ENCODE results near the gene OR7G3. TPM values are rescaled to one million over a fixed set of nuclear protein-coding genes. Genes with fewer than 3 reads are reported as not detected.

Gene OR7G3
- total and polyA plus RNA-seq, 2 donors (not counting 1 experiment from before 2014, with no cell fraction given), result not detected

GRCh38 chr19:9159891-9160290, 33.1 kb upstream of the OR7G3 start:
- Histone ChIP-seq H3K9me3 (ENCODE audit: control extremely low read depth in 1 of 3, control insufficient read depth in 2 of 3, insufficient read depth in 1 of 3, low read length in 2 of 3) (peaks cover 0 to 47% (median 6%) of the 10 kb centered on the region in 3 donors), H3K79me2 (ENCODE audit: control insufficient read depth, insufficient read depth, low read length) (peaks cover 63% of the 10 kb centered on the region), H2AFZ (ENCODE audit: insufficient read depth, low read depth, low read length, poor library complexity, severe bottlenecking) (no peak overlapping the region), H4K20me1 (ENCODE audit: control insufficient read depth, insufficient read depth, low read length, poor library complexity, severe bottlenecking) (no peaks in the 10 kb centered on the region), H3K27ac (ENCODE audit: low read length in 2 of 2) (no peak overlapping the region), H3K36me3 (replicated peaks in 1 of 2; ENCODE audit: control extremely low read depth in 1 of 2, control insufficient read depth in 1 of 2, extremely low read depth in 1 of 2, insufficient read depth in 2 of 2, low read length in 1 of 2) (peaks cover 4 to 77% of the 10 kb centered on the region in 2 experiments), H3K9ac (ENCODE audit: low read length) (no peak overlapping the region), H3K4me1 (ENCODE audit: control insufficient read depth in 2 of 2, insufficient read depth in 2 of 2, low read length in 2 of 2) (peaks cover 25 to 29% of the 10 kb centered on the region in 2 donors), H3K27me3 (replicated peaks in 1 of 4; ENCODE audit: control extremely low read depth in 1 of 4, control insufficient read depth in 3 of 4, insufficient read depth in 4 of 4, low read length in 3 of 4) (no peaks in the 10 kb centered on the region), H3K4me3 (ENCODE audit: control extremely low read depth in 1 of 5, extremely low read depth in 1 of 5, insufficient read depth in 1 of 5, low read depth in 2 of 5, low read length in 4 of 5) (no peak overlapping the region), H3K4me2 (replicated peaks; ENCODE audit: low read depth, low read length, poor library complexity, severe bottlenecking) (no peak overlapping the region)
- POLR2A ChIA-PET, result no interaction called here
- no peak overlapping the region for H3K27ac Mint-ChIP-seq
- CTCF ChIA-PET, result no interaction called here
- intact Hi-C loops (cut with micrococcal nuclease), result no loop called here
- peaks cover 28% of the 10 kb centered on the region for H3K4me1 Mint-ChIP-seq
- TF ChIP-seq EZH2 (IDR thresholded peaks at IDR 0.05; ENCODE audit: borderline replicate concordance, insufficient read depth, low read depth, low read length, poor library complexity, severe bottlenecking) (no peak), CTCF (IDR thresholded peaks at IDR 0.05) (no peak)
- H3K9me3 Mint-ChIP-seq (ENCODE audit: insufficient read depth), result no peaks in the 10 kb centered on the region
- ATAC-seq (ENCODE audit: low read depth) (no peak), DNase-seq (no peak)
- over 99% methylated on average over 13 of the region's 13 CpGs for whole genome bisulfite sequencing (ENCODE audit: insufficient coverage)
- H3K27me3 Mint-ChIP-seq, result no peaks in the 10 kb centered on the region
- H3K4me3 Mint-ChIP-seq, result no peak overlapping the region

GRCh38 chr19:9156304-9156703, 29.6 kb upstream of the OR7G3 start:
- peak overlapping the region; percentile 64 for H3K4me3 Mint-ChIP-seq
- no peaks in the 10 kb centered on the region for H3K27me3 Mint-ChIP-seq
- intact Hi-C loops (cut with micrococcal nuclease), result no loop called here
- Histone ChIP-seq H3K27me3 (replicated peaks in 1 of 4; ENCODE audit: control extremely low read depth in 1 of 4, control insufficient read depth in 3 of 4, insufficient read depth in 4 of 4, low read length in 3 of 4) (no peaks in the 10 kb centered on the region), H3K9ac (ENCODE audit: low read length) (peak overlapping the region; percentile 36), H4K20me1 (ENCODE audit: control insufficient read depth, insufficient read depth, low read length, poor library complexity, severe bottlenecking) (peaks cover 17% of the 10 kb centered on the region), H3K36me3 (replicated peaks in 1 of 2; ENCODE audit: control extremely low read depth in 1 of 2, control insufficient read depth in 1 of 2, extremely low read depth in 1 of 2, insufficient read depth in 2 of 2, low read length in 1 of 2) (peaks cover 4 to 57% of the 10 kb centered on the region in 2 experiments), H2AFZ (ENCODE audit: insufficient read depth, low read depth, low read length, poor library complexity, severe bottlenecking) (no peak overlapping the region), H3K4me3 (ENCODE audit: control extremely low read depth in 1 of 5, extremely low read depth in 1 of 5, insufficient read depth in 1 of 5, low read depth in 2 of 5, low read length in 4 of 5) (peak overlapping the region in 3 of 5 experiments; percentile 5 to 35 (median 11)), H3K4me1 (ENCODE audit: control insufficient read depth in 2 of 2, insufficient read depth in 2 of 2, low read length in 2 of 2) (peaks cover 27 to 29% of the 10 kb centered on the region in 2 donors), H3K79me2 (ENCODE audit: control insufficient read depth, insufficient read depth, low read length) (peaks cover 84% of the 10 kb centered on the region), H3K4me2 (replicated peaks; ENCODE audit: low read depth, low read length, poor library complexity, severe bottlenecking) (peak overlapping the region; percentile 61), H3K9me3 (ENCODE audit: control extremely low read depth in 1 of 3, control insufficient read depth in 2 of 3, insufficient read depth in 1 of 3, low read length in 2 of 3) (peaks cover 2 to 43% (median 11%) of the 10 kb centered on the region in 3 donors), H3K27ac (ENCODE audit: low read length in 2 of 2) (peak overlapping the region; percentile 51 to 72)
- ChIA-PET POLR2A (no interaction called here), CTCF (no interaction called here)
- peaks cover 1% of the 10 kb centered on the region for H3K9me3 Mint-ChIP-seq (ENCODE audit: insufficient read depth)
- DNase-seq (no peak), ATAC-seq (ENCODE audit: low read depth) (no peak)
- peaks cover 46% of the 10 kb centered on the region for H3K4me1 Mint-ChIP-seq
- peak overlapping the region; percentile 84 for H3K27ac Mint-ChIP-seq
- TF ChIP-seq EZH2 (IDR thresholded peaks at IDR 0.05; ENCODE audit: borderline replicate concordance, insufficient read depth, low read depth, low read length, poor library complexity, severe bottlenecking) (no peak), CTCF (IDR thresholded peaks at IDR 0.05) (no peak)
- 14% methylated on average over 1 of the region's 1 CpG for WGBS (ENCODE audit: insufficient coverage)

Data from B cell (primary cell).